Measurements from ENCODE around the gene SMAD3.
"Not testable (repeated sequence)": the region's sequence is repeated elsewhere in the genome, so short reads cannot be mapped to it uniquely, and the experiment has no call there.

SMAD3 gene

DNA sequence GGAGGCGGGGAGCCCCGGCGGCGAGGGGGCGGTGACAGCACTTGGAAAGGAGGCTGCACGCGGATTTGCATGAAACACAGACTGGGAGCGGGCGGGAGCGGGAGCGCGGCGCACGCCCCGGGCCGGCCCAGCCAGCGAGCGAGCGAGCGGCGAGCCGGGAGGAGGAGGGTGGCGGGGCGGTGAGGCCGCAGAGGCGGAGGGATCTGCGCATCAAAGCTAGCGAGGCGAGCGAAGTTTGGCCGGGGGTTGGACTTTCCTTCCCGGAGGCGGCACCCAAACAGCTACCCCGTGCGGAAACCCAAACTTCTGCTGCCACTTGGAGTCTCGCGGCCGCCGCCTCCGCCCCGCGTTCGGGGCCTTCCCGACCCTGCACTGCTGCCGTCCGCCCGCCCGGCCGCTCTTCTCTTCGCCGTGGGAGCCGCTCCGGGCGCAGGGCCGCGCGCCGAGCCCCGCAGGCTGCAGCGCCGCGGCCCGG is at the start of gene SMAD3:
TSS of gene SMAD3 (plus strand) at position 72 of the 475 bp plus-strand sequence. CDS start 553 bp downstream, outside the sequence.
- no peak for DNase-seq (ENCODE audit: low read depth)

DNA sequence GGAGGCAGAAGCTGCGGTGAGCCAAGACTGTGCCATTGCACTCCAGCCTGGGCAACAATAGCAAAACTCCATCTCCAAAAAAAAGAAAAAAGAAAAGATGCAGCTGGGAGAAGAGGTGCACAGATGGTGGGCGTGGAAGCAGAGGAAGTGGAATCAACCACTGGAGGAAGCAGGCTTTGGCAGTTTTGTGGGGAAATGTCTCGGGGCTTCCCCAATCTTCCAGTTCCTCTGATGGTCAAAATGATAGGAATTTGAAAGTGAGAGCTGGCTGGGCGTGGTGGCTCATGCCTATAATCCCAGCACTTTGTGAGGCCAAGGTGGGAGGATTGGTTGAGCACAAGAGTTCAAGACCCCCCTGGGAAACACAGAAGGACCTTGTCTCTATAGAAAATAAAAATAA is 48.1 kb upstream of the SMAD3 start:
- no peak for DNase-seq (ENCODE audit: low read depth)

DNA sequence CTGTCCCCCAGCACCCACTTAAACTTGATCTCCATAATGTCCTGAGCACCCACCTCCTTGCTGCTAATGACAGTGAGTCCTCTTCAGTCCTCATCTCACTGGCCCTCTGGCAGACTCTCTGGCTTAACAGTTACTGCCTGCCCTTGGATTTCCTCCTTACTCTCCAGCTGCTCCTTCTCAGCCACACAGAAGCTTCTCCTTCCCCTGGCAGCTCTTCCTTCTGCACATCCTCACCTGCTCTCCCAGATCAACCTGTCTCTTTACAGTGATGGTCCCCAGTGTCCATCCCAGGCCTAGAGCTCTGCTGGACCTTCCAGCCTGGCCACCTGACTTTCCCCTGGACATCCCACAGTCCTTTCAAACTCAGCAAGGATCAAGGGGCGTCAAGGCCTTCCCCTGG is 47.4 kb upstream of the SMAD3 start:
- no peak for DNase-seq (ENCODE audit: low read depth)

DNA sequence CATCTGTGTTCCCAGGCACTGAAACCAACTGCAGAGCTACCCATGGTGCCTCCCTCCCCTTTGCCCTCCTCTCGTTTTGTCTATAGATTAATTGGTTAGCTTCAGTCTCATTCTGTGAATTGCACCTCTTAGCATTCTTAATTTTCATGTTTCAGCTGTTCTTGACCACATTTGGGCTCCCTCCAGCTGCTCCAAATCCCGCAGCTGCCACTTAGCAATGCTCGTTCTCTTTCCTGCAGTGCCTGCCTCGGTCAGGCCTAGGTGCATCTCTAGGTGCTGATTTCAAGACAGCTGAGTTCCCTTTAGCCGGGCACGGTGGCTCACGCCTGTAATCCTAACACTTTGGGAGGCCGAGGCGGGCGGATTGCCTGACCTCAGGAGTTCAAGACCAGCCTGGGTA is 47.0 kb upstream of the SMAD3 start:
- DNase-seq (ENCODE audit: low read depth) = no peak

DNA sequence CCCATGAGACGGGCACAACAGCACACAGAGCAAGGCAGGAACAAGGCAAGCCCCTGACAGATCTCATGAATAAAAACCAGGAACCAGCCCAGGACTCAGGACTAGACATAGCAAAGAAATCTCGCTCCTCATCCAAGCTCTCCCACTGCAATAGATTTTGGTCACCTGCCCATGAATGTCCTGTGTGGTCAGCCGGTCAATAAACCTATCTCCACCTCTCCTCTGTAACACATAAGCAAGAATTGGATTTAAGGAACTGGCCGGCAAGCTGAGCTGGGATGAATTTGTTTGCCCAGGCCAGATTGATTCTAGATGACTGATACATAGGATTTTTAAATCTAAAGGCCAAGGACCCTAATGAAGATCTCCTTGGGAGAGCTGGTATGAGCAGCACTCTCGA is 46.3 kb upstream of the SMAD3 start:
- DNase-seq (ENCODE audit: low read depth) = no peak

DNA sequence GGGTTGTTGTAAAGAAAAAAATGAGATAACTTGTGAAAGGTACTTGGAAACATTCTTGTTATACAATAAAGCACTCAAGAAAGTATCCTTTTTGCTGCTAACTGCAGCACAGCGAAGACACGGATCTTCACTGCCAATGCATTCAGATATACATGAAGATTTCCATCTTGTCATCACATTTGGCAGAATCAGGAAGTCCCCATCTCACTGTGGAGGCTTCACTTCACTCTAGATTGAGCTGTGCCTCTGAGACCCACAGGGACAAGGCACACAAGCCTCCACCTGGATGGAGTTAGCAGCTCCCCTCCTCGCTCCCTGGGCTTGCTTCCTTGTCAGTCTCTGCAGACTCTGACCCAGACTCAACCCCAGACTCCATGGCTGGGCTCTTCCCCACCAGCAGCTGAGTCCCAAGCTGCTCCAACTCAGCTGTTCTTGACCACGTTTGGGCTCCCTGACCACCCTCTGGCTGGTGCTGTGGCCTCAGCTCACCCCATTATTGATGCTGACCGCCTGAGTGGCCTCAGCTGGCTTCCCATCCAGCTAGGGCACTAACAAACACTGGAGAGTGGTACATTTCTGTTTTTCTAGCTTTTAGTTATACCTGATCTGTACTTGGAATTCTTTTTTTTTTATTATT is 45.4 kb upstream of the SMAD3 start:
- DNase-seq (ENCODE audit: low read depth) = no peak

DNA sequence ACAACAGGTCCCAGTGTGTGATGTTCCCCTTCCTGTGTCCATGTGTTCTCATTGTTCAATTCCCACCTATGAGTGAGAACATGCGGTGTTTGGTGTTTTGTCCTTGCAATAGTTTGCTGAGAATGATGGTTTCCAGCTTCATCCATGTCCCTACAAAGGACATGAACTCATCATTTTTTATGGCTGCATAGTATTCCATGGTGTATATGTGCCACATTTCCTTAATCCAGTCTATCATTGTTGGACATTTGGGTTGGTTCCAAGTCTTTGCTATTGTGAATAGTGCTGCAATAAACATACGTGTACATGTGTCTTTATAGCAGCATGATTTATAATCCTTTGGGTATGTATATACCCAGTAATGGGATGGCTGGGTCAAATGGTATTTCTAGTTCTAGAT is 44.7 kb upstream of the SMAD3 start:
- not testable (repeated sequence) for DNase-seq (ENCODE audit: low read depth)

DNA sequence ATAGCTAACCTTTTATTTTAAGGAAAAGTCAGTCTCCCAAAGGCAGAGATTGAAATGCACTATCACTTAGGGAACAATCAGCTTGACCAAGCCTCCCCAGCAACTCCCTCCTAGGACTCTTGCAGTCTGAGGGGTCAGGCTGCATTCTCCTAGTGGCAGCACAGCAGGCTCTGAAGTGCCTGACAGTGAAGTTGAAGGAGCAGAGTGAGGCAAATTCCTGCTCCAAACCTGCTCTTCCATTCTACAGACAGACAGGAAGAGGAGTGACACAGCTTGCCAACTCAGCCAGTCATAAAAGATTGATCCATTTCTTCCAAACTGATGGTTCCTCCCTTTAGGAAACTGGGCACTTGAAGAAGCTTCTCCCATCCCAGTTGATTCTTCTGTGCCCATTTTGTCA is 43.9 kb upstream of the SMAD3 start:
- DNase-seq (ENCODE audit: low read depth) = no peak

DNA sequence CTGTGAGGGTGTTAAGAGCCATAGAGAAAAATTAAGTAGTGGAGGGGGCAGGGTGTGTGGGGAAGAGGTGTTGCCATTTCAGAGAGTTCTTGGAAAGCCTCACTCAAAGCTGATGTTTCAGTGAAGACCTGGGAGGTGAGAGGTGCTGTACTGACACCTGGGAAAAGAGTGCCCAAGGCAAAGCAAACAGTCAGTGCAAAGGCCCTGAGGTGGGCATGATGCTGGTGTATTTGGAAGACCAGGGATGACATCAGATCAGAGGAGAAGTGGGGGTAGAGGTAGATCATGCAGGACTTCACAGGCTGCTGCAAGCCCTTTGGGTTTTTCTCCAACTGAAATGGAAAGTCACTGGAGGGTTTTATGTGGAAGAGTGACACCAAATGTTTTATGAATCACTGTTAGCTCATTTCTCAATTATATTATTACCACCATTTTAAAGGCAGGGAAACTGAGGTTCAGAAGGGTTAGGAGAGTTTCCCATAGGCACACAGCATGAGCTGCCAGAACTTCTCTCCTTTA is 42.8 kb upstream of the SMAD3 start:
- no peak for DNase-seq (ENCODE audit: low read depth)

DNA sequence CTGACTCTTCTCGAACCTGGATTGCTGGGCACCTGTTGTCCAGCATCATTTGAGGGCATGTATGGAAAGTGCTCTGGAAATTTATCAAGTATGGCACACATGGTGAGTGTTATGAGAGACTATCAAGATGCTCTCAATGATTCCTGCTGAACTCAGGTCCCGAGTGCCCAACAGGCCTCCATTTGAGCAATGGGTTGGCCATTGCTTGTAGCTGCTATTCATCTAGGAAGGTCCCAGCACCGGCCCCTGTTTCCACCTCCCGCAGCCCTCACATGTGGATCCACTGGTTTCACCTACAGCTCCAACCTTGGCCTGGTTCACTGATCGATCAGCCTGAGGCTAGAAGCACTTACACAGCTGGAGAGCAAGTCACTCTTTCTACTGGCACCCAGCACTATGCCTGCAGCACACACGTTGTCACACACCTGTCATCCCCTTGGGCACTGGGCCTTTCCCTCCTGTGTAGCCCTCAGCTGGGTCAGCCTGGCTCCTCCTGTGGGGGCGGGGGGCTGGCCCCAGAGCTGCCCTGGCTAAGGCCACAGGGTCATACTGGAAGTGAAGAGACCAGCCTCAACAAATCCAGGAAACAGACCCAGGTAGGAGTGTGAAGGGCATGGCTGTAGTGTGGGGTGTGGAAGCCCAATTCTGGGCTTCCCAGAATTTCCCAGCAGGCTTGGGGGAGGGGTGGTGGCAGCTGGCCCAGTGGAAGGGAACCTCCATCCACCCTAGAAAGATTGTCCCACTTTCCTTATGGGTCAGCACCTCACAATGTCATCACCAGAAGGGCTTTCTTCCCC is 41.7 kb upstream of the SMAD3 start:
- DNase-seq (ENCODE audit: low read depth) = no peak

DNA sequence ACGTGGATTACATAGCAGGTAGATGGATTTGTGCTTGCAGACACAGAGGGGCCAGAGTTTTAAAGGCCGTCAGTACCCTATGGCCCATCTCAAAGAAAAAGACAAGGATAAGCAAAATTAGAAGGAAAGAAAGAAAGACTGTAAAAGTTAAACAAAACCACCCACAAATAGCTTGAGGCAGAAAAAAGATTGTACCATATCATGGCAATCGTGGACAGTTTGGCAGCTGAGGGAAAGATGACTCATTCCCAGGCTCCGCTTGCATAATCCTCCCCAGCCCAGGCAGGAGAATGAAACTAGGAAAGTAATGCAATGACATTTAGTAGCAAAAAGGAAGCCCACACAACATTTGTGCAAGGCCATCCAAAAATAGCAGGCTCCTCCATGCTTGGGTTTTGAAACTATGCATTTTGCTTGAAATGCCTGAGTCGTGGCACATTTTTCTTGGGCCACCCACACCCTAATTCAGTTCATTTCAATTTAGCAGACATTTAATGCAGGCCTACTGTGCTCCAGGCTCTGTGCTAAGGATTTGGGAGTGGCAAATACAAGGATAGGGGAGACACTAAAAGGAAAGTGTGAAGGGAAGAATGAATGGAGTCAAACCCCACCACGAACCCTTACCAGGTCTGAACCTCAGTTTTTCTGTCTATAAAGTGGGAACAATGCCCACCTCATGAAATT is 40.9 kb upstream of the SMAD3 start:
- peak; percentile 90 for DNase-seq (ENCODE audit: low read depth)

DNA sequence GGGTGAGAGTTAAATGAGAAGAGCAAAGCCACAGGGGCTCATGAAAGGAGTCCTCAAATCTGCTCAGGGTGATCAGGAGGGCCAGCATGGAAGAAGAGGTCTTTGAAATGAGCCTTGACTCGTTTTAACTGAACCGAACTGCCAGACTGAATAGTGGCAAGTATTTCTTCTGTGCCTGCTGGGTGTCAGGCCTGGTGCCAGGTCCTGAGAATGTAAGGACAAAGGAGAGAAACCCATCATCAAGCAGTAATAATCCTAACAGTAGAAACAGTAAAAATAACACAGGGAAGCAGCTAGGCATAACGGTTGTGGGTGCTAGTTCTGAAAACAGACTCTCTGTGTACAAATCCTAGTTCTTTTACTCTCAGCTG is 40.4 kb upstream of the SMAD3 start:
- no peak for DNase-seq (ENCODE audit: low read depth)

DNA sequence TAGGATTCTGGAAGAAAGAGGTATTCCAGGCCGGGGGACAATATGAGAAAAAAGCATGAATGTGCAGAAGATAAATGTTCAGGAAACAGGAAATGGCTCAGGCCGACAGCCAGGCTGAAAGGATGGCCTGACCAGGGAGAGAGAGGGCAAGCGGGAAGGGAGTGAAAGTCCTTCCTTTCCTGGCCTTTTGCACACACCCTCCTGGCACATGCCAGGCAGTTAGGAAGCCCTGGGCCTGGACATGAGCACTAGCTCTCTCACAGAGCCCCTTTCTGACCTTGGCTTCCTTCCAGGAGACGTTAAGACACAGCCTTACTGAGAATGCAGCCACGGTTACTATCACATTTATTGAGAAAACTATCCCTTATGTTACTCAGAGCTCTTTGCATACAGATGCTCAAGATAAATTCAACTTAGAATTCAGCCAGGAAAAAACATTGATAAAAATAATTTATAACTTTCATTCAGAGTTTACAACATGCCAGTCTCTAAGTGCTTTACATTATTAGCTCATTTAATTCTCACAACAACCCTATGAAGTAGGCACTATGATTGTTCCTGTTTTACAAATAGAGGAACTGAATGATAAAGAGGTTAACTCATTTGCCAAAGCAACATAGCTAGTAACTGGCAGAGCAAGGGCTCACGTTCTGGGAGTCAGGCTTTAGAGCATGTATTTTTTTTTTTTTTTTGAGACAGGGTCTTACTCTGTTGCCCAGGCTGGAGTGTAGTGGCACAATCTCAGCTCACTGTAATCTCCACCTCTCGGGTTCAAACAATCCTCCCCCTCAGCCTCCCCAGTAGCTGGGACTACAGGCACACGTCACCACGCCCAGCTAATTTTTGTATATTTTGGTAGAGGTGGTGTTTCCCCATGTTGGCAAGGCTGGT is 39.4 kb upstream of the SMAD3 start:
- no peak for DNase-seq (ENCODE audit: low read depth)

DNA sequence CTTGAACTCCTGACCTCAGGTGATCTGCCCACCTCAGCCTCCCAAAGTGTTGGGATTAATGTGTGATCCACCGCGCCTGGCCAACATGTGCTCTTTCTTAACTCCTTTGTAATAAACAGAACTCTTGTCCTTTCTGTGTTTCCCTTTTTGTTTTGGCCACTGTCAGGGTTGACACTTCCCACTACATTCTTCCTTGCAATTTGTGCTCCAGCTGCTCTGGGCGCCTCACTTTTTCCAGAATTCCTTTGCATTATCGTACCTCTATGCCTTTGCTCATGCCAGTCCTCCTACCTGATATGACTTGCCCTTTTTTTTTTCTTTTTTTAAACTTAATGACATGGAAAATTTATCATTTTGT is 38.8 kb upstream of the SMAD3 start:
- no peak for DNase-seq (ENCODE audit: low read depth)

DNA sequence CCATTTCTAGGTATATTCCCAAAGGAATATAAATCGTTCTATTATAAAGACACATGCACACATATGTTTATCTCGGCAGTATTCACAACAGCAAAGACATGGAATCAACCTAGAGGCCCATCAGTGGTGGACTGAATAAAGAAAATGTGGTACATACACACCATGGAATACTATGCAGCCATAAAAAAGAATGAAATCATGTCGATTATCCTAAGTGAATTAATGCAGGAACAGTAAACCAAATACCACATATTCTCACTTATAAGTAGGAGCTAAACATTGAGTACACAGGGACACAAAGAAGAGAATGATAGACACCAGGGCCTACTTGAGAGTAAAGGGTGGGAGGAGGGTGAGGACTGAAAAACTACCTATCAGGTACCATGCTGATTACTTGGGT is 37.0 kb upstream of the SMAD3 start:
- DNase-seq (ENCODE audit: low read depth) = not testable (repeated sequence)

DNA sequence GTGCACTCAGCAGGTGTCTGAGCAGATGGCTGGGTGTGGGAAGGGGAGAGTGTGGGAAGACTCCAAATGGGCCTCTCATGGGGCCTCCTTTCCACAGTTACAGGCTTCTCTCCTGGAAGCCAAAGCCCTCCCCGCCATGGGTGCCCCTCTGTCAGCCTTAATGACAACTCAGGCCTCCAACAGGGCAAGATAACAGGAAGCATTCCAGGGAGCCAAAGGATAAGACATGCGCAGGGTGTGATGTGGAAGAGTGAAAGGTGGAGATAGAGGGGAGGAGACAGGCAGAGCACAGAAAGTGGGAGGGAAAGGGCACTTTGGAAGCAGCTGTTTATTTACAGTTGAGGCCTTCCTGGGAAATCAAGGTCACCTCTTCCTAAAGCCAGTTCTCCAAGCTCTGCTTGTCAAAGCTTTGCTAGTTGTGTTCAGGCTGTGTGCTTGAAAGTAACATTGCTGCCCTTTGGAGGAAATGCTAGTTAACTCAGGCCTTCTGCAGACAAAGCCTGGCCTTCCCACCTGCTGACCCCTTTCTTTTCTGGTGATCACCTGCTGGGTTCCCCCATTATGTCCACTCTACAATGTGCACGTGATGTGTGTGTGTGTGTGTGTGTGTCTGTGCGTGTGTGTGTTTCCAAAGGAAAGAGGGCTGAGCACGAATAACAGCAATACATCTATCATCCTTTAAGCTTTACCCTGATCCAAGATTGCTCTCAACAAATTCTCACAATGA is 35.2 kb upstream of the SMAD3 start:
- DNase-seq (ENCODE audit: low read depth) = no peak

DNA sequence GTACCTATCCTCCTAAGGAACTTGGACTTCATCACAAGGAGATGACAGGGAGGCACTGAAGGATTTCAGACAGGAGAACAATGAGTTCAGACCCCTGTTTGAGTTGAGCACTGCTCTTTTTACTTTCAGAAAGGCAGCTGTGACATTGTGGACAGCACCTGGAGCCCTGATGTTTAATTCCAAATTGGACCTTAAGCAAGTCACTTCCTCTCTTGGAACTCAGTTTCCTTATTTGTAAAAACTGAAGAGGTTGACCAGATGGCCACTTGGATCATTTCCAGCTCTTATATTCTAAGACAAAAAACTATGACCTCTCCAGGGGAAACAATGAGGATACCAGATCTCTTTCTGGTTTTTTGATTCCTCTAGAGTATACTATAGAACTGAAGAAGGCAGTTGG is 34.1 kb upstream of the SMAD3 start:
- DNase-seq (ENCODE audit: low read depth) = no peak

DNA sequence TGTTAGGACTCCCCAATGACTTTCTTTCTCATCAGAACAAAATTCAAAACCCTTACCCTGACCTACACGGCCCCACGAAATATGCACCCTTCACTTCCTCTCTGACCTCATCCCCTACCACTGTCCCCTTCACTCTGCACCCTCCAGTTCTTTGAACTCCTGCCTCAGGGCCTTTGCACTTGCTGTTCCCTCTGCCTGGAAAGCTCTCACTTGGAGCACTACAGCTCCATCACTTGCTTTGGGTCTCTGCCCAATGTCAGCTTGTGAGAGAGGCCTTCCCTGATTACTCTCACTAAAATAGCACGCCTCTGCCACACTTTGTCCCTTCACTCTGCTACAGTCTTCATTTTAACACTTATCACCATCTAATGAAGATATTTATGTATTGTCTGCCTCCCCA is 32.8 kb upstream of the SMAD3 start:
- no peak for DNase-seq (ENCODE audit: low read depth)

DNA sequence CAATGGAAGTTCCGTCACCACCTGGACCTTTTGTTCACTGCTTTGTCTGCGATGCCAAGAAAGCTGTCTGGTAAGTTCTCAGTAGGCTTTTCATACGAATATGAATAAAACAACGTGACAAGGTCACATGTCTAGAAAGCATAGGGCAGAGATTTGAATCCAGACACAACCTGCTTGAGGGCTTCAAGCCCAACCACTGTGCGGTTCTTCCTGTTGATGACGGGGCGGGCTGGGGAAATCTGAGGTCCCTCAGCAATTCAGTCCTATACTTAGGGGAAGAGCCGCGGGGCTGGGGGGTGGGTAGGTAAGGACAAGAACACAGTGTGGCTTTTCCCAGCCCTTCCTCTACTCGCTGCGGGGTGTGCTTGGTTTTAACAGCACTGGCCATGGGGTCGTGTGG is 32.4 kb upstream of the SMAD3 start:
- DNase-seq (ENCODE audit: low read depth) = no peak

DNA sequence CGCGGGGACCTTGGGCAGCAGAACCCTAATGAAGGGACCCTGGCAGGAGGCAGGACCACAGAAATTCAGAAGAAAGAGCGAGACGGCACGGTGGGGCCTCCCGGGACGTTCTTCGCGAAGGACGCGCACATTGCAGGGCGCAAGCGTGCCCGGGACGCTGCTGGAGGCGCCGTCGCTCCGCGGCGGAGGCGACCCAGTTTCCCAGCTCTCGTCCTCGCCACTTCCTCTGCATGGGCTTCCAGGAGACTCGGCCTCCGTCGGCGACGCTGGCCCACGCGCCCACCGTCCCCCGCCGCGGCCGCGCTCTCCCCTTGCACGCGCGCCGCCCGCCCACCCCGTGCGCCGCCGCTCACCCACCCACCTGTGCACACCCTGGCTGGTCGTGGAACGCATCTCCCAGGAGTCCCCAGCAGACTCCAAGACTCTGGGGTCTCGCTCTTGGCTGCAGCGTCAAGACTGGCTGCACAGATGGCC is 31.8 kb upstream of the SMAD3 start:
- DNase-seq (ENCODE audit: low read depth) = no peak

DNA sequence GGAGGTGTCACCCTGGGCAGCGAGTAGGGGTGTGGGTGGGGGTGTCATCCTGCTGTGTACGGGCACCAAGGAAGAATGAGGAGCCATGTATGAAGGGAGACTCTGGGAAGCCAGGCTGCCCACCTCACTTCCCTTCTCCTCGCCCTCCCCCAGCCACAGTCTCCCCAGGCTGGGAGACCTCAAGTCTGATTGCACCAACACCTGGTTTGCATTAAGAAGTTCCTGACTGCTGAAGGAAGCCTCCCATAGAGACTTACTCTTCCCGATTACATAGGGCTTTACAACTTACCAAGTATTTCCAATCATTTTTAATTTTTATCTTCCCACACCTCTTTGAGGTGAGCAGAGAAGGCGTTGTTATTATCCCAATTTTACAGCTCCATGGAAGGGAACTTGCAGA is 29.5 kb upstream of the SMAD3 start:
- no peak for DNase-seq (ENCODE audit: low read depth)
